Activated naive CD4-positive, alpha-beta T cell treated with anti-CD3 and anti-CD28 coated beads, Interleukin-2, amount 10 ng/mL, durations not matched to agents 7 days and 5 days (primary cell): ENCODE measurements around the gene IL13.

Experiments used
- CTCF ChIA-PET: fragments of 350-600 bp; sonication (Branson Sonifier 250); formaldehyde crosslinking; loops from one replicate; lab custom pipeline; 2021; ENCODE audit warnings: antibody characterized with exemption; lab: Charles Lee
- DNase-seq: peaks from one replicate; pipeline ENCODE4 v3.0.0-alpha.2; 2020
- H3K27ac Mint-ChIP-seq: one replicate; pipeline ENCODE4 v1.8.0; 2021; ENCODE audit warnings: mild to moderate bottlenecking, moderate library complexity, mixed read lengths
- H3K27me3 Mint-ChIP-seq: one replicate; pipeline ENCODE4 v1.8.0; 2021; ENCODE audit warnings: mild to moderate bottlenecking, mixed read lengths
- H3K36me3 Mint-ChIP-seq: one replicate; pipeline ENCODE4 v1.8.0; 2021; ENCODE audit warnings: mixed read lengths
- H3K4me1 Mint-ChIP-seq: one replicate; pipeline ENCODE4 v1.8.0; 2021; ENCODE audit warnings: mixed read lengths
- H3K4me3 Mint-ChIP-seq: one replicate; pipeline ENCODE4 v1.8.0; 2021; ENCODE audit warnings: mild to moderate bottlenecking, moderate library complexity, mixed read lengths
- H3K9me3 Mint-ChIP-seq: one replicate; pipeline ENCODE4 v1.8.0; 2021; ENCODE audit warnings: mixed read lengths

The IL13 gene

GRCh38 chr5:132641841-132642240 is 16.1 kb upstream of the IL13 start:
- no peaks in the 10 kb centered on the region for H3K27me3 Mint-ChIP-seq
- H3K27ac Mint-ChIP-seq: peak overlapping the region; percentile 17
- H3K36me3 Mint-ChIP-seq: peaks cover 53% of the 10 kb centered on the region
- H3K9me3 Mint-ChIP-seq: no peaks in the 10 kb centered on the region
- CTCF ChIA-PET: interaction anchor here (0.8 to 1.8 kb wide), 2 partner anchors 115 to 143 kb away, joined by 3 to 4 read pairs; no protein-coding TSS in a partner anchor
- H3K4me3 Mint-ChIP-seq: no peak overlapping the region
- peaks cover 47% of the 10 kb centered on the region for H3K4me1 Mint-ChIP-seq
- DNase-seq: no peak

GRCh38 chr5:132644177-132644576 is 13.8 kb upstream of the IL13 start:
- Mint-ChIP-seq H3K4me1 (peaks cover 34% of the 10 kb centered on the region), H3K27ac (no peak overlapping the region), H3K4me3 (no peak overlapping the region), H3K9me3 (peaks cover 9% of the 10 kb centered on the region), H3K36me3 (peaks cover 39% of the 10 kb centered on the region), H3K27me3 (peaks cover 12% of the 10 kb centered on the region)
- CTCF ChIA-PET: interaction anchor here (0.6 to 1.0 kb wide), 2 partner anchors 37 to 1020 kb away, joined by 3 read pairs; no protein-coding TSS in a partner anchor
- DNase-seq: no peak

DNA sequence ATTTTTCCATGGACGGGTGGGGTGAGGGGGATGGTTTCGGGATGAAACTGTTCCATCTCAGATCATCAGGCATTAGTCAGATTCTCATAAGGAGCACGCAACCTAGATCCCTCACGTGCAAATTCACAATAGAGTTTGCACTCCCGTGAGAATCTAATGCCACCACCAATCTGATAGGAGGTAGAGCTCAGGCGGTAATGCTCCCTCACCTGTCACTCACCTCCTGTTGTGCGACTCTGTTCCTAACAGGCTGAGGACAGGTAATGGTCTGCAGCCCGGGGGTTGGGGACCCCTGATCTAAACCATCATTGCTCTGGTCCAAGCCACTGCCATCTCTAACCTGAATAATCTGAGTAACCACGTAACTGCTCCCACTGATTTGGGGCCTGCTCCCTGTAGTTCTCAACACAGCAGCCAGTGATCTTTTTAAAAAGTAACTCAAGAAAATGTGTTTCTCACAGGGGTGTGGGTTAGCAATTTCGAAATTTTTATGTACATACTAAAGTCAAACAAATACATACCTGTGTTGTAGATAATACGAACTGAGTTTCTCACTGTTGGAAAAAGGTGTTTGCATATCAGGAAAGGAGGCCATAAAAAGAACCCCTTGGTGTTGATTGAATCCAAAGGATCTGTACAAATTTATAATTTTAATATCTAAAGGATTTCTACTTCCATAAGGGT is 11.2 kb upstream of the IL13 start:
- Mint-ChIP-seq H3K27me3 (peaks cover 20% of the 10 kb centered on the region), H3K36me3 (peaks cover 21% of the 10 kb centered on the region)

DNA sequence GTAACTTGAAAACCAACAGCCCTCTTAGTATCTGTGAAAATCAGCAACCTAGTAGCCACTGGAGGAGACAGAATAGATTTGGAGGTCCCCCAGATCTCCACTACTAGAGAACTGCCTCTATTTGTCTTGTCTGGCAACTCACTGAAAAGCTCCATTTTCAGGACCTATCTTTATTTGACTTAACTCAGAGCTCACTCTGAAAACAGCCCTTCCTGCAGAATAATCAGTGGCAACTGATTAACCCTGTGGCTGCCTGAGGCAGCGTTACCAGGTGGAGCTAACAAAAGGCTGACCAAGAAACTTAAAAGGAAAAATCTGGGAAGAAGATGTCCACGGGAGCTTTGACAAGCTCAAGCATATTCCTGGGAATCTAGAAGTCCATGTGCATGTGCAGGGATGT is 10.5 kb upstream of the IL13 start:
- Mint-ChIP-seq H3K9me3 (peaks cover 9% of the 10 kb centered on the region), H3K4me1 (peaks cover 8% of the 10 kb centered on the region), H3K4me3 (no peak overlapping the region), H3K36me3 (peaks cover 20% of the 10 kb centered on the region), H3K27ac (no peak overlapping the region), H3K27me3 (peaks cover 24% of the 10 kb centered on the region)
- no peak for DNase-seq
- CTCF ChIA-PET: no interaction called here

More for the DNA sequence above, 11.2 kb upstream of the IL13 start:
- DNase-seq: no peak
- CTCF ChIA-PET: no interaction called here
- peaks cover 12% of the 10 kb centered on the region for H3K4me1 Mint-ChIP-seq
- no peak overlapping the region for H3K27ac Mint-ChIP-seq
- H3K4me3 Mint-ChIP-seq: no peak overlapping the region
- H3K9me3 Mint-ChIP-seq: peaks cover 9% of the 10 kb centered on the region

- CTCF ChIA-PET: no interaction called here
- Mint-ChIP-seq H3K9me3 (peaks cover 9% of the 10 kb centered on the region), H3K36me3 (peaks cover 11% of the 10 kb centered on the region), H3K27me3 (peaks cover 30% of the 10 kb centered on the region), H3K4me1 (peaks cover under 1% of the 10 kb centered on the region), H3K27ac (no peak overlapping the region), H3K4me3 (no peak overlapping the region)
- DNase-seq: no peak
Observed at GRCh38 chr5:132648355-132648754, 9.6 kb upstream of the IL13 start.

DNA sequence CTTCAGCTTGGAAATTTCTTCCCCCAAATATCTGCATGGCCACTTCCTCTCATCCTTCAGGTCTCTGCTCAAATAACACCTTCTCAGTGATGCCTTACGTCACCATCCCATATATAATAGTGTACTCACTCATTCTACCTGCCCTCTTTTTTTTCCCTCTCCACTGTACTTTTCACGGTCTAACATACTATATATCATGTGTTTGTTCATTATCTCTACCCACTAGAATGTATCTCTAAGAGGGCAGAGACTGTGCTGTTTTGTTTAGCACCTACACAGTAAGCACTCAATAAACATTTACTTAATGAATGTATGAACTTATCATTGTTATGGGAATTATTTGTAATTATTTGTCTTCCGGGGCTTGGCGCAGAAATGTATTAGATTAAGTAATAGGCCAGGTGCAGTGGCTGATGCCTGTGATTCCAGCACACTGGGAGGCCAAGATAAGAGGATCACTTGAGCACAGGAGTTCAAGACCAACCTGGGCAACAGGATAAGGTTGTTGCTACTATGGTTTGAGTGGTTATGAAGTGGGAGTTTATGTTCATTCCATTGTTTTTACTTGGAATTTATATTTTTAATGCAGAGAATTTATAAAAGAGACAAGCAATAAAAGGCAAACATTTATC is 6.0 kb upstream of the IL13 start:
- peaks cover 63% of the 10 kb centered on the region for H3K27me3 Mint-ChIP-seq
- no peak overlapping the region for H3K27ac Mint-ChIP-seq
- no peak for DNase-seq
- peaks cover 4% of the 10 kb centered on the region for H3K36me3 Mint-ChIP-seq
- peaks cover 9% of the 10 kb centered on the region for H3K9me3 Mint-ChIP-seq
- H3K4me1 Mint-ChIP-seq: peaks cover 6% of the 10 kb centered on the region
- H3K4me3 Mint-ChIP-seq: no peak overlapping the region
- CTCF ChIA-PET: no interaction called here

DNA sequence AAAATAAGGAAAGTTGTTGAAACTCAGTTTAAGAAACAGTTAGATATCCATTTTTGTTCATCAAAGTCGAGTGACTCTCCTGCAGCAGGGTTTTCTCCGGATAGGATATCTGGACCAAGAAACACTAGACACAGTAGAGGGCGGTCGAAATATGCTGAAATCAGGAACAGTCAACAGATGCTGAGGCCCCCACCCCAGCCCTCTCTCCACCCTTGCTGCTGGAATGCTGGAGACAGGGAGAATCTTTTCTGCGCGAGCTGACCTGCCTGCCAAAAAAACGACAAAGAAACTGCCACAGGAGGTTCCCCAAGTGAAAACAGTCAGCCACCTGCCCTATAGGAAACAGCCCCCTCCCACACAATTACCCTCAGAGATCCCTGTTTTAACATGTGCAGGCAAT is 4.3 kb upstream of the IL13 start:
- Mint-ChIP-seq H3K27me3 (peaks cover 73% of the 10 kb centered on the region), H3K4me3 (no peak overlapping the region), H3K9me3 (no peaks in the 10 kb centered on the region), H3K36me3 (no peaks in the 10 kb centered on the region), H3K27ac (no peak overlapping the region), H3K4me1 (peaks cover 13% of the 10 kb centered on the region)
- no peak for DNase-seq
- CTCF ChIA-PET: no interaction called here

DNA sequence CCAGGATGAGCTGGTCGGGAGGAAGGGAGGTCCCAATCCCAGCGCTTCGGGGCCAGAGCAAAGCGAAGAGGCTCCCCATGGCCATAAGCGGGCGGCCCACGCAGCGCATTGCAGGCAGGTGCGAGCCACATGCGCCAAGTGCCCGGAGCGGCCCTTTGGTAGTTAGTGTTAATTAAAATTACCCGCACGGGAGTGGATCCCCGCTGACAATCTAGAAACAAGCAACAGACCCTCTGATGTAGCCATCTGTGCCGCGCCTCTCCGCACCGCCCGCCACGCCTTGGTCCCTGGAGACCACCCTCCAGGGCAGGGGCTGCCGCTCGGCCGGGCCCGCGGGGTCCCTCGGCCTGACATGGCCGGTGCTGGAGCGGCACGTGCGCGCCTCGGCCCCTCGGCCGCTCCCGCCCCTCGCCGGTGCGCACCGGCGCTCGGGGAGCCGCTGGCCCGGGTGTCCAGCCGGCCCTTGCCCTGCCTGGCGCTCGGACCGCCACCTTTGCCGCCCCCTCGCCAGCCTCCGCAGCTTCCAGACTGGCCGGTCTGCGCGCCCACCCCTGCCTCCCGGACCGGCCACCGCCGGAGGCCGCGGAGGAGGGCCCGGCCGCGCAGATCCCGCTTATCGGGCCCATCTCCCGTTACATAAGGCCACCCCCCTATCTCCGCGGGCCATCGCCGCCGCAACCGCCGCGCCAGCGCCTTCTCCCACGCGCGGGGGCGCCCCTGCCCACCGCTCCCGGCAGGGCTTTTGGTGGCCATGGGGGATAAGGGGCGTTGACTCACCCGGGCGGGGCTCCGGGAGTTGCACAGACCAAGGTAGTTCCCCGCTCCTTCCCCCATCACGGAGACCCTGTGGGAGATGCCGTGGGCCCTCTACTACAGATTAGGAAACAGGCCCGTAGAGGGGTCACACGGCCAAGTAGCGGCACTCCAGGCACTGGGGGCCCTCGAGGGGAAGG is 1.9 kb upstream of the IL13 start:
- Mint-ChIP-seq H3K4me1 (peaks cover 13% of the 10 kb centered on the region), H3K27me3 (peaks cover 67% of the 10 kb centered on the region), H3K4me3 (no peak overlapping the region), H3K9me3 (no peaks in the 10 kb centered on the region), H3K27ac (no peak overlapping the region), H3K36me3 (no peaks in the 10 kb centered on the region)
- peak; percentile 34 for DNase-seq
- CTCF ChIA-PET: no interaction called here

- Mint-ChIP-seq H3K27ac (no peak overlapping the region), H3K4me1 (peaks cover 13% of the 10 kb centered on the region), H3K36me3 (no peaks in the 10 kb centered on the region), H3K4me3 (no peak overlapping the region), H3K9me3 (no peaks in the 10 kb centered on the region), H3K27me3 (peaks cover 64% of the 10 kb centered on the region)
- no peak for DNase-seq
- CTCF ChIA-PET: no interaction called here
Observed at GRCh38 chr5:132656774-132657355, 1.1 kb upstream of the IL13 start.

DNA sequence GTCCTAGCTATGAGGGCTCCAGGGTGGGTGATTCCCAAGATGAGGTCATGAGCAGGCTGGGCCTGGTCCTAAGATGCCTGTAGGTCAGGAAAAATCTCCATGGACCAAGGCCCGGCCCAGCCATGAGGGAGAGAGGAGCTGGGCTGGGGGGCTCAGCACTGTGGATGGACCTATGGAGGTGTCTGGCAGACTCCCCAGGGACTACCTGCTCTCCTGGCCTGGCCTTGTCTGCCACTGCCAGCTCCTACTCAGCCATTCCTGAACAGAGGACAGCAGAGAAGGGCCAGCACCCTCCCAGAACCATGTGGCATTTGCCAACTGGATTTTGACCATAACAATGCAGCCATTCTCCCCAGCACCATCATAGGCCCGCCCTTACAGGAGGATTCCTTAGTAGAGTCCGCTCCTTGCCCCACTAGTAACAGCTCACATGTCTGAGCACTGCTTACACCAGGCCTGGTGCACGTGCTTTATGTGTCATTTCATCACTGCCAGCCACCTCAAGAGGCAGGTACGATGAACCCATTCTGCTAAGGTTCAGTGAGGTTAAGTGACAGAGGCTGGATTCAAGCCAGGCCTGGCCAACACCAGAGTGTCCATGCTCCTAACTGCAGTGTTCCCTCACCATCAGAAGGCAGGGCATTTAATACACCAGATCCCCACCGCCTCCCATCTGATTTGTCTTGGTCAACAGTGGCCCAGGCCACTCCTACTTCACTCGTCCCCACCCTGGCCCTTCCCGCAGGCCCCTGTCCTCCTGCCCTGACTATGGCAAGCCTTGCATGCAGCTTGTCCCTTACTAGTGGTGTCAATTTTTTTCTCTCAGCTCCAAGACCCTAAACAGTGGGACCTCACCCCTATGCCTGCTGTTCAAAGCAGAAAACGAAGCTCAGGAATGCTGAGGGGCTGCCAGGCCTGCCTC is 669 bp downstream of the IL13 start:
- peaks cover 17% of the 10 kb centered on the region for H3K4me1 Mint-ChIP-seq
- no peak for DNase-seq
- peaks cover 59% of the 10 kb centered on the region for H3K27me3 Mint-ChIP-seq
- H3K36me3 Mint-ChIP-seq: no peaks in the 10 kb centered on the region
- no peaks in the 10 kb centered on the region for H3K9me3 Mint-ChIP-seq
- H3K4me3 Mint-ChIP-seq: no peak overlapping the region
- no peak overlapping the region for H3K27ac Mint-ChIP-seq
- CTCF ChIA-PET: interaction anchor here (1.4 kb wide), 1 partner anchor 132 kb away, joined by 4 read pairs; no protein-coding TSS in a partner anchor

- DNase-seq: no peak
- Mint-ChIP-seq H3K9me3 (no peaks in the 10 kb centered on the region), H3K27ac (no peak overlapping the region), H3K27me3 (peaks cover 47% of the 10 kb centered on the region), H3K36me3 (no peaks in the 10 kb centered on the region), H3K4me3 (no peak overlapping the region), H3K4me1 (peaks cover 19% of the 10 kb centered on the region)
- CTCF ChIA-PET: no interaction called here
Observed at GRCh38 chr5:132659598-132660493, 1.9 kb downstream of the IL13 start.

GRCh38 chr5:132661231-132662003 is 3.4 kb downstream of the IL13 start:
- peaks cover 34% of the 10 kb centered on the region for H3K27me3 Mint-ChIP-seq
- H3K4me1 Mint-ChIP-seq: peaks cover 19% of the 10 kb centered on the region
- no peak for DNase-seq
- CTCF ChIA-PET: no interaction called here
- H3K9me3 Mint-ChIP-seq: no peaks in the 10 kb centered on the region
- no peak overlapping the region for H3K4me3 Mint-ChIP-seq
- H3K36me3 Mint-ChIP-seq: no peaks in the 10 kb centered on the region
- H3K27ac Mint-ChIP-seq: peak overlapping the region; percentile 45
